Glomerular endothelial cell (primary cell): Measurements from ENCODE around the gene SARS2. TPM values are rescaled to one million over a fixed set of nuclear protein-coding genes. Genes with fewer than 3 reads are reported as not detected.
"Not testable (repeated sequence)": the region's sequence is repeated elsewhere in the genome, so short reads cannot be mapped to it uniquely, and the experiment has no call there.

Experiments
- DNase-seq: peaks from one replicate; pipeline ENCODE4 v3.0.0-alpha.2; 2011; ENCODE audit warnings: low read depth, low spot score; ENCODE audit errors: extremely low read depth
- total RNA-seq: library from RNA; depleted of rRNA; stranded (reverse); fragments of >200 nt; gene quantifications from 2 replicates; pipeline ENCODE4 v1.2.3, GENCODE V29; 2015

SARS2 gene
- total RNA-seq, 1 donor from 2014 or later, result 26.6 TPM

DNA sequence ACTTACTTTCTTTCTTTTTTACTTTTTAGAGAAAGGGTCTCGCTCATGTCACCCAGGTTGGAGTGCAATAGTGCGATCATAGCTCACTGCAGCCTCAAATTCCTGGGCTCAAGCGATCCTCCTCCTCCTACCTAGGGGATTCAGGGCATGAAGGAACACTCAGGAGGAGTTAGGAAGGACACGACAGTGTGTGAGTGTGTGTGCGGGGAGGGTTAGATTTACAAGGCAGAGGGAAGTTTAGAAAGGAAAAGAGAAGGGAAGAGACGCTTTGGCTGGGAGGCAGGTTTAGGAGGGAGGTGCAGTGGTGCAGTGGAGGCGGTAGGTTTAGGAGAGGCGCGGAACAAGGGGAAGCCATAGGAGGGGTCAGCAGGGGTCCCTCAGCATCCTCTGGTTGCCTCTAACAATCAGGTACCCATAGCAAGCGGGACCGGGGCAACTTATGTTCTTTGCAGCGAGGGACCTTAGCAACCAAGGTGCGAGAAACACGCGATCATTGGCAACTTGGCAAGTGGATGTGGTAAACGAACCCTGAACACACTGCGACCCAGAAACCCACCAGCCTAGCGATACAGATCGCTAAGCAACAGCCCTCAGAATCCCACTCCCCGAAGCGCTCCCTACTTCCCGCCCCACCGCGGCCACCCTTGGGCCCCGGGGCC lies 31.6 kb downstream of the SARS2 start:
- DNase-seq, result no peak

DNA sequence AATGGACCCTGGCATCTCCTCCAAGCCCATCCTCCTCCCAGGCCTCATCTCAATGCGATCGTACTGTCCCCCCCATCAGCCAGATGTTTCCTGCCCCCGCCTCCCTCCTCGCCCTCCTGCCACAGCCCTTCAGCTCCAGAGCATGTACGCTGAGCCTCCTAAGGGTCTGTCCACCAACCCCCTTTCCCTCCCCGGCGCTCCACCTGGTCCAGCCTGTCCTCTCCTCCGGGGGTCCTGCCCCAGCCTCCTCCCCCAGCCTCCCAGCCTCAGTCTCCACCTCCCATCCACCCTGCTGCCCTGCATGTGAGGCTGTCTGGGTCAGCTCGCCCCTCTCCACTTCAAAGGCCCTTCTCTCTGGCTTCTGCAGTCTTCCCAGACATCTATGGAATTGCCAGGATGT lies 35.6 kb downstream of the SARS2 start:
- DNase-seq, result no peak

DNA sequence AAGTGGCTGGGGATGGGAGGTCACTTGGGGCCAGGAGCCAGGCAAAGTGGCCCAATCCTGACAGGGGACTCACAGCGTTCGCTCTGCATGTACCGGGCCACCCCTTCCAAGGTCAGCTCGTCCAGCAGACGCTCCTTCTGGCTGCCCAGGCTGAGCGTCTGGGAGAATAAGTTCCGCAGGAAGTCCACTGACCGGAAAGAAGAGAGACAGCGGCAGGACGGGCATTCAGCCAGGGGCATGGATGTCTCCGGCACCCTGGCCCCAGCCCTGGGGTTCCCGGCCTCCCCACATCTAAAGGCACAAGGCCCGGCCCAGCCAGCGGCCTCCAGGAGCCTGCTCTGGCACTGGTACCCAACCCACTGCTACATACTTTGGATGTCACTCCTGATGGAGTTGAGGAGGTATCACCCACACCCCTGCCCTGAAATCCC lies 37.2 kb downstream of the SARS2 start:
- DNase-seq, result no peak

DNA sequence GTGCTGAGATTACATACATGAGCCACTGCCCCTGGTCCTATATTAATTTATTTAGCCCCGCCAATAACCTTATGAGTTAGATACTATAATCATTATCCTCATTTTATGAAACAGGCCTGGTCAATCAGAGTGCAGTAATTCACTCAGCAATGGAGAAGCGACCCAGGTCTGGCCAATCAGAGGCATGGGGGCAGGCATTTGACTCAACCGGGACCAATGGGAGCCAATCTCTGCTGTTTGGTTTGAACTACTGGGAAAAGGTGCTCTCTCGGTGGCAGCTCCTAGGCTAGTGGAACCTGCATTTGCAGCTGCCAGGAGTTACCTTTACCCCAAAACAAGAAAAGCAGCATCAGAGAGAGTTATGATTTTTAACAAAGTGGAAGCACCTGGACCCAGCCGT lies 37.7 kb downstream of the SARS2 start:
- DNase-seq, result no peak

DNA sequence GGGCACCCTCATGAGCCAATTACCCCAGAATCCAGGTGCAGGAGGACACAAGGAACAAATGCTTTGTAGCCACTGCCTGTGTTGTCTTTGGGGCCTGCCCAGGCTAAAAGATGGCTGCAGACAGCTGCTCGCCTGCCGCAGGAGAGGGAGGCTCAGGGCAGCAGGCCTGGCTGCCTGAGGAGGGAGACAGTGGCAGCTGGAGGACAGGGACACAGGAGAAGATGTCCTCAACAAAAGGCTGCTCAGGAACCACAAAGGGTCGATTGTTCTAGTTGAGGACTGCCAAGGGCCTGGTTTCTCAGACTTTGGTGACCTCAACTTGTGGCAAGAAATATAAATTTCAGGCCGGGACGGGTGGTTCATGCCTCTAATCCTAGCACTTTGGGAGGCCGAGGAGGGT lies 38.8 kb downstream of the SARS2 start:
- DNase-seq, result no peak

DNA sequence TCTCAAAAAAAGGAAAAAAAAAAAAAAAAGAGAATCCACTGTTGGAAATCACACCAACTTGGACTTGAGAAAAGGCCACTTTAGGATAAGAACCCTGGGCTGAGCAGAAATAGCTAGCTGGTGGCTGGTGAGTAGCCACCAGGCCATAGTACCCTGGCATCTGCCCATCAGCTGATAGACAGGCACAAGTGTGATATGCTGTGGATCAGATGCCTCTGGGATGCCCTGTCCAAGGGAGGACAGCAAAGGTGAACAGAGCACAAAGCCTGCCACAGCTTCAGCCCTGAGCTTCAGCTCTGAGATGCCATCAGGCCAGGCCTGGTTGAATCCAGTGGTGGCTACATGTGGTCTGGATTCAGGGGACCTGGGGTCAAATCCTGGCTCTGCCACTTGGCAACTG lies 39.9 kb downstream of the SARS2 start:
- no peak for DNase-seq

DNA sequence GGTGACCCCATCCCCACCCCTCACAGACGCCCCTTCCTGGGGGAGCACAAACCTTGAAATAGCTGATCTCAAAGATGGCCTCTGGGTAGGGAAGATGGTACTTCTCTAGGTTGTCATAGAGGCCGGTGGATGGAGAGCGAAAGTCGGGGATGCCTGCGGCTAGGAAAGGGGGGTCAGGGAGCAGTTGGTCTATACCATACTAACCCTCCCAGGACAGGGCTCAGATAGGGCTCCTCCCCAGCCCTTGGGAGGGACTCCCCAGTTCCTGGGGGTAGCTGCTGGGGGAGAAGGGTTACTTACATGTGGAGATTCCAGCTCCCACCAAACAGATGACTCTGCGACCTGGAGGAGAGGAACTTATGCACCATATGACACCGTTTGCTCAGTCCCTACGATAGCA lies 40.8 kb downstream of the SARS2 start:
- no peak for DNase-seq

DNA sequence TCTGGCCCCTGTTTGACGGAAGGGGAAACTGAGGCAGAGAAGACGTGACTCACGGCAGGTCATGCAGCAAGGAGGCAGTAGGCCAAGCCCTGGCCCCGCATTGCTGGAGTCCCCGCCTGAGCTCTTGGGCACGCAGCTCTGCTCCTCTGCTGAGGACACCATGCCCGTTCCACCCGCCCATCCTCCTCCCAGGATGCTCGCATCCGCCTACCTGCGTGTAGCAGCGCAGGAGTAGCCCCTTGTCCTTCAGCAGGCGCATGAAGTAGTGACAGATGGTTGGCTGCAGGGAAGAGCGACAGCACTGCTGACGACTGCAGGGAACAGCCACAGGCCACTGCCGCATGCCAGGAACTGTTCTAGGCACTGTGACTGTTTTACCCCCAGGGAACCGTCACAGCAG lies 41.7 kb downstream of the SARS2 start:
- DNase-seq, result no peak

DNA sequence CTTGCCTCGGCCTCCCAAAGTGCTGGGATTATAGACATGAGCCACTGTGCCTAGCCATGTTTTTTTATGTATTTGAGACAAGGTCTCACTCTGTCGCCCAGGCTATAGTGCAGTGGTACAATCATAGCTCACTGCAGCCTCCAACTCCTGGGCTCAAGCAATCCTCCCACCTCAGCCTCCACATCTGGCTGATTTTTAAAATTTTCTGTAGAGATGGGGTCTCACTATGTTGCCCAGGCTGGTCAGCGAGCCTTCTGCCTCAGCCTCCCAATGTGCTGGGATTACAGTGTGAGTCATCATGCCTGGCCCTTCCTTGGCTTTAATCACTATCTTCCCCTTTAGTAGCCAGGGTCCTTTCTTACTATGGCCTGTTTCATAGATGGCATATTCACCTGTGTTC lies 45.9 kb downstream of the SARS2 start:
- DNase-seq, result not testable (repeated sequence)

DNA sequence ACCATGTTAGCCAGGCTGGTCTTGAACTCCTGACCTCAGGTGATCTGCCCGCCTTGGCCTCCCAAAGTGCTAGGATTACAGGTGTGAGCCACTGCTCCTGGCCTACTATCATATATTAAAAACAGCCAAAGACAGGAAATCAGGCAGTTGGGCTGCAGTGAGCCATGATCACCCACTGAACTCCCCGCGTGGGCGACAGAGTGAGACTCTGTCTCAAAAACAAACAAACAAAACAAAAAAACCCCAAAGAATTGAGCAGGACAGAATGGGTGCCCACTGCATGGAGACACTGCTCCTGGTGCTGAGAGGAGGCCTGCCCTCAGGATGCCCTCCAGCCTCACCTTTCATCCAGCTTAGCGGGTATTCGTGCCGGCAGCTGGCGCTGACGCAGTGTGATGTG lies 47.3 kb downstream of the SARS2 start:
- DNase-seq, result no peak

DNA sequence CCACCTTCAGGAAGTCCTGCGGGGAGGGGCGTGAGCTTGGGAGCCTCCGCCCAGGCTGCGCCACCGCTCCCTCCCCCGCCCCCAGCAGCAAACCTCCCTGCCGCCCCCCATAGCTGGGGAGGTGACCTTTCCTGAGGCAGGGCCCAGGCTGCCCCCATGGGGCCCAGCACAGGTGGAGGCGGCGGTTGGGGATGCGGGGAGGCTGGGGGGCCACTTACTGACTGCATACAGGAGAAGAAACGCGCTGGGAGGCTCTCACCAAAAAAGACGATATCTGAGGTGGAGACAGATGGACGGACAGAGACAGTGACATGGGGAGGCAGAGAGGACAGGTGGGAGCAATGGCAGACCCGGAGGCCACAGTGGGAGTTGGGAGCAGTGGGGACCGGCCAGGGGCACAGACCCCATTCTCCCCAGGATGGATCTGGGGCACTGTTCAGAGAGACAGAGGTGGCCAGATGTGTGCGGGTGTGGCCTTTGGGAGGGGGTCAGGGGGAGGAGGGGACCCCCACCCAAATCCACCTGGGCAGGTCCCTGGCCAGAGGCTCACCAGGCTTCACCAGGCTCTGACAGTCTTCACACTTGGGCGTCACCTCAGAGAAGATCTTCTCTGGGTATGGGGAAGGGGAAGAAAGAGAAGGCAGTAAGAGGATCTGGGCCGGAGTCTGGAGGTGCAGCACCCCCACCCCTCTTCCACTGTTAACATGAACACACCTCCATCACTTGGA lies 49.5 kb downstream of the SARS2 start:
- no peak for DNase-seq

DNA sequence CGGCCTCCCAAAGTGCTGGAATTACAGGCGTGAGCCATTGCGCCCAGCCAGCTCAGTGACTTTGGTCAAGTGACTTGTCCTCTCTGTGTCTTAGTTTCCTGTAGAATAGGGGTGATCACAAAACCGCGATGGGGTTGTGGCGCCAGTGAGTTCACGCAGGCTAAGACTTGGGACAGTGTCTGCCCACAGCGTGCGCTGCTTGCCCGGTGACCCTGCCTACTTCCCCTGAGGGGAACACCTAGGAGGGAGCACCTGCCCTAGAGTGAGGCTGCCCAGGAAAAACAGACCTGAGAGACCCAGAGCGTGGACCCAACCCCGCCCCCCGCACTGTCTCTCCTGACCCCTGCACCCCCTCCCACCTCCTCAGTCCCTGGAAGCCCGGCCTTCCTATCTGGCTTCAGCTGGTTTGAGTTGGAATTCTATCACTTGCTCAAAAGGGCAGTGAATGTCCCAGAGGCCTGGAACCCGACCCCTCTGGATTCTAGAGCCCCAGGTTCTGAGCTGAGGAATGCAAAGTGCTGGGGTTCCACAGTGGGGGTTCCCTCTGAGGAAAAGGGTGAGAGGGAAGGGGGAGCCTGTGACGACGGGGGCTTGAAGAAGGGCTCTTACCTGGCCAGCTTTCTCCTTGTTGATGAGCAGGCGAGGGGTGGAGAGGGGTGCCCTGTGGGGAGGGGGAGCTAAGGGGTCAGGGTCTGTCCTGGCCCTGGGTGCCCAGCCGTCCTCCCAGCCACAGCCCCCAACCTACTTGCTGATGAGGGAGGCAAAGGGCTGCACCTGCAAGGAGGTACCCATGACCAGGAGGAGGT lies 50.3 kb downstream of the SARS2 start:
- DNase-seq, result no peak

DNA sequence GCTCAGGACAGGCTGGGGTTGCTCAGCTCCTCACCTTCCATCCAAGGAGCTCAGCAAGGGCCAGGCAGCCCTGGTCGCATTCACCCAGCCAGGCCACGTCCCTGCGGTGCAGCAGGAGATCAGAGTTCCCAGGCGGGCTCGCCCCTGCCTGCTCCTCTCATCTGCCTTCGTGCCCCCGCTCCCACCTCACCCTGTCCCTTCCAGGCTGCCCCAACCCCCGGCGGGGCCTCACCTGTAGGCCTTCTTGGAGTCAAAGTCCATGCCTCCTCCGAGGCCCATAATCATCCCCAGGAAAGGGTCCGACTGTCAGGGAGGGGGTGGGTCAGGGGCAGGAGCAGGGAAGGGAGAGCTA lies 51.2 kb downstream of the SARS2 start:
- no peak for DNase-seq

DNA sequence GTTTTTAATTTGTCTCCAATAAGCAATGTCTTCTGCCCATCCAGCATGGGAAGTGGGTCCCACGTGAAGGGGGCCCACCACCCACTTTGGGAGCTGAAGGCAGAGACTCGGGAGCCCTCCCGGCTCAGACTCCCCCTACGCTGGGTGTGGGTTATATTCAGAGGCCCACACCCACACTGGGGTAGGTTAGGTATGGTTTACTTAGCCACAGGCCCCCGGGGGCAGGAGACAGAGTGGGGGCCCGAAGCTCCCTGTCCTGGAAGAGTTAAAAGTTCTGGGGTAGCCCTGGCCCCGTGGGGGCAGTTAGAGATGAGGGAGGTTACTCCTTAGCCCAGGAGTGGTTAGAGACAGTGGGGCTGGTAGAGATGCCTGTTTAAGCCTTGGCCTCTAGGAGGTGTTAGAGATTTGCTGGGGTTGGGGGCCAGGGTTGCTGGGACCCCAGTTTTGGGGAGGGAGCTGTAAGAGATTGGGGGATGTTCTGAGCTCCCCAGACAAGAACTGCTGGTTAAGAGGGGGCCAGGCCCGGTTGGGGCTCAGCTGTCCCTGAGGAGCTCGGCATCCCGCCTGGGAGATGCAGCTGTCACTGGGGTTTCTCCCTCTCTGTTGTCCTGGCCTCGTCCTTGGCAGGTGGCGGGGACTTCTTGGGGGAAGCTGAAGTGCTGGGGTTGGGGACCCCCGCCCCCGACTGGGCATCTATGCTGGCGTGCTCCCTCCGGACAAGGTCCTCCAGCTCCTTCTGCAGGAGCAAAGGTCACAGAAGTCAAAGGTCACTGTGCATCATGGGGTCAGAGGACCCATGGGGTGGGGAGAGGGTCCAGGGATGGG lies 51.8 kb downstream of the SARS2 start:
- no peak for DNase-seq

DNA sequence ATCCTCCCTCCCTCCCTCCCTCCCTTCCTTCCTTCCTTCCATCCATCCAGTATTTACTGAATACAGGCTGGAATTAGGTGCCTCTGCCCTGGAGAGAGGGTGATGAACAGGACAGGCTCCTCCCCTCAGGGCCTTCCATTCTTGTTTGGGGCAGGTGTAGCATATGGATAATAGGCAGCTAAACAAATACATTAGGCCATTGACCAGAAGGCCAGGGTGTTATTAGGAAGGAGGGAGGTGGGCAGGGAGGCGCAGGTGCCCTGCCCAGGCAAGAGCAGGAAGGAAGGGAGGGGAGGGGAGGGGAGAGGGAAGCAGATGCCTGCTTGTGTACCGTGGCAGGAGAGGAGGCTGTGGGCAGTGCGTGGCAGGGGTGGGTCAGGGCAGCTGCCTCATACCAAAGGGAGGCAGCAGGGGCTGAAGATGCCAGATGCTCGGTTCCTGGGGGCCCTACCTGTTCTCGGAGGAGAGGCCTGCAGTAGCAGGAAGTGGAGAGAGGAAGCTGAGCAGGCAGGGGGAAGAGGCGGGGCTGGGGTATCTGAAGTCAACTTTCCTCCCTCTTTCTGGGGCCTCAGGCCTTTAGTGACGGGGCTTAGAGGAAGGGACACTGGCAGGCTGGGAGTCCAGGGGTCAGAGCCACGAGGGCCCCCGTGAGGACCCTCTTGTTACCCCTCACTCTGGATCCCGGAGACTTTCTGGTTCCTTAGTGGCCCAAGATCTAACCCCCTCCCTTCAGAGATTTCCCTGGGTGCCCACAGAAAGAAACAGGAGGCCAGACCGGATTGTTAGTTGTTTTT lies 52.6 kb downstream of the SARS2 start, which contains the start of gene RINL:
Gene RINL, minus strand, starts transcription at position 495 of the 794 bp plus-strand sequence. CDS start 1,533 bp downstream, outside the sequence.
- no peak for DNase-seq

DNA sequence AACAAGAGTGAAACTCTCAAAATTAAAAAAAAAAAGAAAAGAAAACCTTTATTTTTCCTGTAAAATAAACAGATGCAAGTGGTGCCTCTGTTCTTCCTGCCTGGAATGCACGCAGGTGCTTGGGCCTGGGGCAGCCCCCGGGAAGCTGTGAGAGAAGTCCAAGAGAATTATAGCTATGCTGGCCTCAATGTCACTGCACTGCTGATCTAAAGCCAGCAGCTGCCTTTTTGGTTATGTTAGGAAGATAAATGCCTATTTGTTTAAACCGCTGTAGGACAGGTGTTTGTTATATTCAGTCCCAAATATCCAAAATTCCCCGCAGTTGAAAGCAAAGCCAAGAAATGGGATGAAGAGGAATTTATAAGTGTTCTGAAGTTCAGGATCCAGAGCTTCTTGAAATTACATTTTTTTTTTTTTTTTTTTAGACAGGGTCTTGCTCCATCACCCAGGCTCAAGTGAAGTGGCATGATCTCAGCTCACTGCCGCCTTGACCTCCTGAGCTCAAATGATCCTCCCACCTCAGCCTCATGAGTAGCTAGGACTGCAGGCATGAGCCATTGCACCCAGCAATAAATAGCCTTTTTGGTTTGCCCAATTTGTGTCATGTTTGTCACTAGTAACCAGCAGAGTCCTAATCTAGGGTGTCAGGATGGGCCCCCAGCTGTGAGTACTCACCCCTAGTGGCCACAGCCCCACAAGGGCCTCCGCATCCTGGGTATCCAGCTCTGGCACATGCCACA lies 54.7 kb downstream of the SARS2 start:
- DNase-seq, result no peak

DNA sequence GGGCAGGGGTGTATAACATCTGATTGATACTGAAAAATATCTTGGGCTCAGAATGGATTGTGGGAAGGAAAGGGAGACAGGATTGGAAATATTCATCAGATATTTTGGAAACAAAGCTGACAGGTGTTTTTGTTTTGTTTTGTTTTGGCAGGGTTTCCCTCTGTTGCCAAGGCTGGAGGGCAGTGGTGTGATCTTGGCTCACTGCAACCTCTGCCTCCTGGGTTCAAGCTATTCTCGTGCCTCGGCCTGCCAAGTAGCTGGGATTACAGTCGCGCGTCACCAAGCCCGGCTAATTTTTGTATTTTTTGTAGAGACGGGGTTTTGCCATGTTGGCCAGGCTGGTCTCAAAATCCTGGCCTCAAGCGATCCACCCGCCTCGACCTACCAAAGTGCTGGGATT lies 57.2 kb downstream of the SARS2 start:
- DNase-seq, result not testable (repeated sequence)

DNA sequence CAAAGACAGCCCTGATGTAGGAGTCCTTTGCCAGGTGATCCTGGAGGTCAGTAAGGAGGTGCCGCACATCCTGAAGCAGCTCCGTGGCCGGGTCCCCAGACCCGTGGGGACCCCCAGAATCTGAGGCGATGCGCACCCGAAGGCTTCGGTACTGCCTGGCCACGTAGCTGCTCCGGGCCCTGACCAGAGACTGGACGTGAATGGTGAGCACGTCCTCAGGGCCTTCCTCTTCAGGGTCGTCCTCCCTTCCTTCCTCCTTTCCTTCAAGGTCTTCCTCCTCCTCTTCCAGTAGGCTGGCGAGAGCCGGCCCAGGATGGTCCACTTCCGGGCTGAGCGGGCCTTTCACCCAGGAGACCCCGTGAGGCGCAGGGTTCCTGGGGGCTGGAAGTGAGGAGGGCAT lies 60.0 kb downstream of the SARS2 start:
- DNase-seq, result no peak

DNA sequence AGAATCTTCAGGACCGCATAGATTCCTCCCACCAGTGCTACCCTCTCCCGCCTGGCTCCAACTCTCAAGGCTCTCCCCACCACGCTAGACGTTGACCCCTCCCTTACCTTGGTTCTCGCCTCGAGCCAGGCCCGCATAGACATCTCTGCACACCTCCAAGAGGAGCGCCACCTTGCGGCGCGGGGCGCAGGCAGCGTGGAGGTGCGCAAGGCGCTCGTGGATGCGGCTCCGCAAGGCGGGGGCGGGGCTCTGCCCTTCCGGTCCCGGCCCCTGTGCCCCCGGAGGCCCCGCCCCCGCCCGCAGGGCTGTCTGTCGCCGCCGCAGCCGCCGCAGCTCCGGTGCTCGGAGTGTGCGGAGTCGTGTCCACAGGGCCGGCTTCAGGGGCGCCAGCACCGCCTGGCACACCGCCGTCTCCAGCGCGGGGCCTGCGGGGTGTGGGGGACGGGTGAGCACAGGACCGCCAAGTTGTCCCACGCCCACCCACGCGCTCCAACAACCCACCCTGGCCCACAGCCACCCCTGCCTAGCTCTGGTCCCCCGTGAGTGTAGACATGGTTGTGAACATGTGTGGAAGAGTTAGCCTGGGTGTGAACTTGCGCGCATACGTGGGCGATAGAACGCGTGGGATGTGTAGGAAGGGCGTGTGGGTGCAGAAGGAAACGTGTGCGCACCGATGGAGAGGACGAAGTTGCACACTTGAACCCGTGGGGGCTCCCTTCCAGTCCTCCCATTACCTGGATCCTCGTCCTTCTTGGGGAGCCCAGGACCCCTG lies 60.5 kb downstream of the SARS2 start:
- DNase-seq, result no peak
